GM12878 (cell line): ENCODE measurements around the gene CDC45. TPM values are rescaled to one million over a fixed set of nuclear protein-coding genes. Genes with fewer than 3 reads are reported as not detected.

Experiments used
- ATAC-seq: fragments of 200-7000 bp; cut with Tn5 transposase; 3 replicates; pipeline ENCODE4 v1.9.1; 2020; ENCODE audit warnings: mild to moderate bottlenecking, moderate library complexity
- BruUV-seq: library from RNA; stranded (reverse); fragments of 400-500 nt; replicated peaks from 2 replicates; lab custom pipeline; 2021; lab: Mats Ljungman, UMichigan
- CTCF ChIA-PET: fragments of 300-600 bp; sonication (Branson Sonifier 250); formaldehyde crosslinking; extraction: SDS; loops from one replicate; lab custom pipeline; 2021; ENCODE audit warnings: inconsistent platforms; lab: Yijun Ruan, JAX
- POLR2A ChIA-PET: fragments of 350-600 bp; formaldehyde crosslinking; extraction: SDS; loops from one replicate; lab custom pipeline; 2021; ENCODE audit warnings: inconsistent platforms; lab: Charles Lee
- RAD21 ChIA-PET: fragments of 300-600 bp; sonication (Branson Sonifier 250); formaldehyde crosslinking; loops from one replicate; lab custom pipeline; 2023; ENCODE audit warnings: antibody characterized with exemption; ENCODE audit not compliant: unreplicated experiment; lab: Charles Lee
- SMC1A ChIA-PET: fragments of 300-600 bp; sonication (Branson Sonifier 250); formaldehyde crosslinking; loops from one replicate; lab custom pipeline; 2023; ENCODE audit not compliant: unreplicated experiment, uncharacterized antibody; lab: Charles Lee
- DNase-seq: peaks from one replicate; pipeline ENCODE4 v3.0.0-alpha.2; 2011; ENCODE audit warnings: low read depth, low spot score
- FAIRE-seq: peaks from 3 replicates; lab custom pipeline; 2011; peaks lifted over from hg19 to GRCh38; lab: Jason Lieb, UNC
- H2AFZ ChIP-seq: 2 replicates; pipeline ENCODE4 v1.6.0; 2011; ENCODE audit warnings: low read depth, low read length, control low read depth; ENCODE audit not compliant: control insufficient read depth
- H3K27ac ChIP-seq: 2 replicates; pipeline ENCODE4 v1.5.1; 2011; ENCODE audit warnings: control low read depth; ENCODE audit not compliant: control insufficient read depth, insufficient read depth
- H3K27me3 ChIP-seq, 2 experiments: replicated peaks in 1 of 2; 2 replicates each; pipeline versions ENCODE4 v1.6.0 to v1.6.1; 2011; ENCODE audit warnings: low read length in 1 of 2; ENCODE audit not compliant: control insufficient read depth in 2 of 2, insufficient read depth in 2 of 2
- H3K36me3 ChIP-seq, 2 experiments: 2 replicates each; pipeline ENCODE4 v1.5.1; 2011; ENCODE audit warnings: low read length in 1 of 2; ENCODE audit not compliant: control insufficient read depth in 2 of 2, insufficient read depth in 2 of 2
- H3K4me1 ChIP-seq: 2 replicates; pipeline ENCODE4 v1.6.1; 2011; ENCODE audit warnings: mild to moderate bottlenecking, low read length, moderate library complexity, mixed read lengths; ENCODE audit not compliant: control insufficient read depth, insufficient read depth
- H3K4me2 ChIP-seq: 2 replicates; pipeline ENCODE4 v1.6.0; 2011; ENCODE audit warnings: control low read depth; ENCODE audit not compliant: control insufficient read depth, insufficient read depth
- H3K4me3 ChIP-seq: fragments of 200-600 bp; sonication (generic); 2 replicates; pipeline ENCODE4 v1.5.1; 2016
- H3K79me2 ChIP-seq: 2 replicates; pipeline ENCODE4 v1.6.0; 2011; ENCODE audit warnings: low read length; ENCODE audit not compliant: control insufficient read depth, insufficient read depth
- H3K9ac ChIP-seq: 2 replicates; pipeline ENCODE4 v1.8.0; 2011; ENCODE audit warnings: low read length, control low read depth, mixed read lengths; ENCODE audit not compliant: control insufficient read depth, insufficient read depth
- H3K9me3 ChIP-seq: replicated peaks from 3 replicates; pipeline ENCODE4 v1.5.1; 2011; ENCODE audit warnings: mild to moderate bottlenecking, low read length; ENCODE audit not compliant: control insufficient read depth, insufficient read depth
- H4K20me1 ChIP-seq: 2 replicates; pipeline ENCODE4 v1.6.0; 2011; ENCODE audit not compliant: control insufficient read depth, insufficient read depth
- ASH2L ChIP-seq: fragments of 300-600, 200-600 bp; sonication (generic); IDR thresholded peaks from 2 replicates; pipeline ENCODE4 v1.6.1; 2017; ENCODE audit warnings: low read depth, mild to moderate bottlenecking, borderline replicate concordance
- BACH1 ChIP-seq: fragments of 450-650 bp; IDR thresholded peaks from 2 replicates; pipeline ENCODE4 v1.6.1; 2017; ENCODE audit warnings: mild to moderate bottlenecking, borderline replicate concordance
- CBX5 ChIP-seq: sonication (generic); IDR thresholded peaks from 2 replicates; pipeline ENCODE4 v1.6.1; 2016; ENCODE audit warnings: low read depth, moderate library complexity, mild to moderate bottlenecking, inconsistent platforms
- CEBPZ ChIP-seq: fragments of 150-350 bp; IDR thresholded peaks from 2 replicates; pipeline ENCODE4 v1.6.1; 2016; ENCODE audit warnings: low read depth, low read length
- E4F1 ChIP-seq: fragments of 450-650 bp; IDR thresholded peaks from 2 replicates; pipeline ENCODE4 v1.6.1; 2018; ENCODE audit warnings: borderline replicate concordance, mild to moderate bottlenecking; ENCODE audit not compliant: partially characterized antibody
- IKZF1 ChIP-seq: fragments of 450-650 bp; conservative IDR thresholded peaks from 2 replicates; pipeline ENCODE4 v1.6.1; 2017; ENCODE audit warnings: antibody characterized with exemption, mild to moderate bottlenecking
- IKZF2 ChIP-seq, 2 experiments: fragments of 450-650 bp; IDR thresholded peaks; 2 replicates each; pipeline ENCODE4 v1.6.1; 2017; ENCODE audit warnings: mild to moderate bottlenecking in 2 of 2, moderate library complexity in 2 of 2
- MXI1 ChIP-seq: fragments of 150-350 bp; IDR thresholded peaks from 2 replicates; pipeline ENCODE4 v1.6.1; 2011; ENCODE audit warnings: low read depth, mild to moderate bottlenecking, inconsistent platforms, low read length, improper control_type of control experiment
- NBN ChIP-seq: fragments of 450-650 bp; IDR thresholded peaks from 2 replicates; pipeline ENCODE4 v1.6.1; 2016
- PAX5 ChIP-seq: IDR thresholded peaks from 2 replicates; pipeline ENCODE4 v1.6.1; 2011; ENCODE audit warnings: low read depth, low read length, borderline replicate concordance
- RELB ChIP-seq: fragments of 450-650 bp; IDR thresholded peaks from 2 replicates; pipeline ENCODE4 v1.6.1; 2017; ENCODE audit warnings: low read depth, mild to moderate bottlenecking, moderate library complexity
- SMAD5 ChIP-seq: IDR thresholded peaks from 2 replicates; pipeline ENCODE4 v1.6.1; 2016; ENCODE audit warnings: antibody characterized with exemption, low read depth
- ZBTB11 ChIP-seq: fragments of 450-650 bp; formaldehyde crosslinking; IDR thresholded peaks from 2 replicates; pipeline ENCODE4 v1.5.0; 2022; ENCODE audit warnings: mild to moderate bottlenecking, missing genetic modification characterization
- WGBS: methylation state at CpG from one replicate; pipeline ENCODE4 v1.1.6; 2016; ENCODE audit warnings: low lambda C conversion rate; ENCODE audit not compliant: insufficient replicate concordance, insufficient coverage; ENCODE audit errors: missing lambda C conversion rate; 5-methylcytosine and 5-hydroxymethylcytosine counted together
- in situ Hi-C: fragments of 300-500 bp; cut with MboI; formaldehyde crosslinking; loops from 9 replicates; pipeline ENCODE4 v1.14.3; 2018; ENCODE audit warnings: mixed read lengths
- intact Hi-C: fragments of 100-400 bp; cut with micrococcal nuclease; formaldehyde crosslinking; loops from one replicate; pipeline ENCODE4 v1.14.2; 2022; ENCODE audit not compliant: unreplicated experiment
- polyA plus RNA-seq, 11 experiments: library from polyadenylated mRNA; depleted of rRNA in 4 of 11; unstranded in 6 of 11; stranded (reverse) in 5 of 11; fragments of >200 nt; fragmentation: Nextera tagmentation in 4 of 11; fragmentation: Illumina TruSeq in 1 of 11; extraction: Ambion mirVana in 4 of 11; extraction: Trizol in 1 of 11; gene quantifications; 1 replicate in 1 of 11; 2 replicates in 10 of 11; pipeline versions ENCODE4 v1.2.1 to v1.2.3, GENCODE V29; 2011 to 2016; ENCODE audit warnings: inconsistent platforms in 2 of 11, missing spikeins in 2 of 11, low read depth in 1 of 11
- total RNA-seq, 4 experiments: library from RNA; depleted of rRNA in 3 of 4; stranded (reverse); fragments of >200 nt in 3 of 4; fragmentation: Illumina TruSeq in 1 of 4; extraction: Trizol in 1 of 4; gene quantifications; 2 replicates each; pipeline versions ENCODE4 v1.2.1 to v1.2.3, GENCODE V29; 2013 to 2021

CDC45 gene
- total and polyA plus RNA-seq, 10 of the 15 experiments (the other 5 are each of a cell fraction or from before 2014, with no cell fraction given): 40.8 to 88.5 (median 54.2) TPM

GRCh38 chr22:19569276-19569640 is 89.5 kb downstream of the CDC45 start (continued):
- TF ChIP-seq PAX5 (no peak), IKZF2 (IDR thresholded peaks at IDR 0.05) (no peak), RELB (no peak)
- TF ChIP-seq, all 136 proteins: peak for 0

GRCh38 chr22:19569976-19570375 is 90.3 kb downstream of the CDC45 start:
- DNase-seq (no peak), FAIRE-seq (no peak), ATAC-seq (no peak)
- in situ Hi-C loops (loop anchor here (5.0 kb wide), 1 partner anchor 53 kb away; no protein-coding TSS in a partner anchor), intact Hi-C loops (no loop called here)
- CTCF ChIA-PET: no interaction called here
- SMC1A ChIA-PET: interaction anchor here (1.7 kb wide), 1 partner anchor 93 kb away, joined by 4 read pairs; no protein-coding TSS in a partner anchor
- 21% methylated on average over 2 of the region's 2 CpGs for WGBS
- Histone ChIP-seq H3K4me1 (no peaks in the 10 kb centered on the region), H3K27me3 (peaks cover 0 to 2% of the 10 kb centered on the region in 2 experiments; a peak in 1 of 4 replicates), H3K27ac (no peak overlapping the region), H2AFZ (no peak overlapping the region), H3K79me2 (no peaks in the 10 kb centered on the region), H3K9ac (no peak overlapping the region), H3K9me3 (no peaks in the 10 kb centered on the region), H3K4me3 (no peak overlapping the region), H4K20me1 (no peaks in the 10 kb centered on the region), H3K36me3 (no peaks in the 10 kb centered on the region), H3K4me2 (no peak overlapping the region)
- POLR2A ChIA-PET: no interaction called here
- no TSS peak for BruUV-seq
- RAD21 ChIA-PET: no interaction called here
- TF ChIP-seq ASH2L: no peak
- TF ChIP-seq BACH1: no peak
- TF ChIP-seq ZBTB11 (CRISPR knock-in tag): no peak
- no peak for TF ChIP-seq CBX5
- no peak for TF ChIP-seq CEBPZ
- TF ChIP-seq SMAD5: no peak
- no peak for TF ChIP-seq IKZF1
- TF ChIP-seq NBN: no peak
- no peak for TF ChIP-seq MXI1
- TF ChIP-seq E4F1: no peak
